NCI-H1105 treated with DMSO at 0.1 percent for 48 hours (cell line): ENCODE results near the gene NAP1L4.
A peak's percentile ranks its signal among the peaks of the same experiment; 100 is the strongest.

Source experiments
- DNase-seq: peaks from one replicate; lab custom pipeline; 2025; lab: John Stamatoyannopoulos, UW

Gene NAP1L4, protein sequence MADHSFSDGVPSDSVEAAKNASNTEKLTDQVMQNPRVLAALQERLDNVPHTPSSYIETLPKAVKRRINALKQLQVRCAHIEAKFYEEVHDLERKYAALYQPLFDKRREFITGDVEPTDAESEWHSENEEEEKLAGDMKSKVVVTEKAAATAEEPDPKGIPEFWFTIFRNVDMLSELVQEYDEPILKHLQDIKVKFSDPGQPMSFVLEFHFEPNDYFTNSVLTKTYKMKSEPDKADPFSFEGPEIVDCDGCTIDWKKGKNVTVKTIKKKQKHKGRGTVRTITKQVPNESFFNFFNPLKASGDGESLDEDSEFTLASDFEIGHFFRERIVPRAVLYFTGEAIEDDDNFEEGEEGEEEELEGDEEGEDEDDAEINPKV

DNA sequence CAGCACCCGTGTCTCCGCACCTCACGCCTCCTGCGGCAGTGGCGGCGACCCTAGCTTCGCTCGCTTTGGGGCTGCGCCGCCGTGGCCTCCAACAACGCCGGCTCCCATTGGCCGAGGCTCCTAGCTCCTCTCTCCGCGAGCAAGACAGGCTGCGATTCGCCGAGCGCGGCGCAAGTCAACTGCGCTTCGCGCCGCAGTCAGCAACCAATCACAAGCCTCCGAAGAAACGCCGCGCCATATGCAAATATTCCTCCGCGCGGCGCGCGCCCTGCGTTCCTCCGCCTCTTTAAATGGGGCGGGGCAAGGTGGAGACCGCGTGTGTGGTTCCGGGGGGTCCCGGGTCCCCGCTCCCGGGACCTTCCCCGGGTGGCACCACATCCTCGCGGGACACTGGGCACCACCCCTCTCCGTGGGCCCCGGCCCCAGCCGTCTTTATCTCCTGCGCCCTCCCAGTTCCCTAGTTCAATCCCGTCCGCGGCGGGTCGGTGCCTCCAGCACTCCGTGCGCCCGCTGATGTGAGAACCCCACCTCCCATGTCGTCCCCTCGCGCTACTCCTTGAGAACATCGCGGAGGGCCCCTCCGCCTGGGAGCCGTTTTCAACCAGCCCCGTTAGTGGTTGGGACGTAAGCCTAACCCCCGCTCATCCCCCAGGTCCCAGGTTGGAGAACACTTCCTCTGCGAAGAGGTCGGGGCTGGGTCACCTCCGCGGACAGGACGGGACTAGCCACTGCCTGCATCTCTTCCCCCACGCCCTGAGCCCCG lies at the start of gene NAP1L4:
NAP1L4 (minus strand) TSS at position 96 of the 763 bp plus-strand sequence. CDS start 13,109 bp downstream, outside the sequence.
- DNase-seq, result peak; percentile 96

DNA sequence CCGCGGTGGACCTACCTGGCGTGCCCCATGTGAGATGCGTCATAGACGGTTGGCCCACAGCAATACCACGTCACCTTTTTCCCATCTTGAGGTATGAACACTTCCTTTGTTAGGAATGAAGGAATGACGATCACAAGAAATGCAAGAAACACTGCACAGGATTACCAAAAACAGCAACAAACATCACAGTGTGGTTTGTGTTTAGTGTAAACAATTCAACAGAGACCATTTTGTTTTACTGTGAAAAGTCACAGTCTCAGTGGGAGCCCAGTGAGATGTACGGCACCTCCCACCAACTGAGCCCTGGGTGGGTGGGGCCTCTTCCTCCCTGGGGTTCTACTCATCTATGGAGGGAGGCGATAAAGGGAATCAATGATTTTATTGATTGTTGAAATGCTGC lies 48.8 kb upstream of the NAP1L4 start:
- DNase-seq, result no peak

DNA sequence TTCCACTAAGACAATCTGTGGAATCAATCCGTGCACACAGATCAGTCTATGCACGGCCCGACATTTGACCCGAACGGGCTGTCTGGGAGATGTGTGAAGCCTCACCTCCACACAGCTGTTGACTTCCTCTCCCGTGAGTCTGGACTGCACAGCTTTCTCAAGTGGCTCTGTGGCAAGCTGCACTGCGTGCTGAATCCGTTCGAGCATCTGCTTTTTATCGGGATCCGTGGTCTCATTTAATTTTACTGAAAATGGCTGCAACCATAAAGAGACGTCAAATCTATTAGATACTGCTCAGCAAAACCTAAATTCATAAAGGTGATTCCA lies 45.8 kb upstream of the NAP1L4 start:
- no peak for DNase-seq

DNA sequence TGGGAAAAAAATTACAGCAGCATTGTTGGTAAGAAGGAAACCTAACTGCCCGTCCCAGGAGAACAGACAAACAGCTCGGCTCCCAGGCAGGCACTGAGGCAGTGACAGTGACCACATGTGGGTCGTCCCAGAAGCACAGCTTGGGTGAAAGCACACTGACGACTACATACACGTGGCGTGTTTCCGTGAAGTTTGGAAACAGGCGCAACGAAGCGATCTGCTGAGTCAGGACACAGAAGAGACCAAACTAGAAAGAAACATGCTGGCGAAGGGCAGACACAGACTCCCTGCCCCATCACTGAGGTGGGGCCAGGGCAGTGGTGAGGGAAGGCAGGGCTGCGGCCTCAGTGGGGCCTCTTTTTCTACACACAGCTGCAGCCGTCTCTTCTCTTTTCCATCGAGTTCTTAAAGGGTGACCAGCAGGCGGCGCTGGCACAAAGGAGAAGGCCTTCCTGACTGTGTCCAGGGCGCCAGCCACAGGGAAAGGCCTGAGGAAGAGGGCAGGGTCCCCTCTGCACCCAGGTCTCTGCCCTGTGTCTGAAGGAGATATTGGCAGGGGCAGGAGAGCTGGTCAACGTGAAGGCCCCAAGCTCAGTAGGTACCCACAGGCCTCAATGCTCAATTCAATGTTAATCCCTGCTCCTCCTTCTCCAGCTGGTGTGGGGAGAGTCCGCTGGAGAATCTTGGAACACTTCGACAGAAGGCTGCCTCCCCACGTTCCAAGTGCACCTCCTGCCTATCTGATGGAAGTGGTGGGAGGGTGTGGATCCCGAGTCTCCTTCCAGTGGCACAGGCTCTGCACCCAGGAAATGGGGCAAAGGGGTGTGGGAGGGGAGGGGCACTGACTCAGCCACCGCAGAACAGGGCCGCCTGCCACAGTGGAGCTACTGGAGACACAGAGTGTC lies 45.2 kb upstream of the NAP1L4 start:
- DNase-seq, result peak; percentile 60

DNA sequence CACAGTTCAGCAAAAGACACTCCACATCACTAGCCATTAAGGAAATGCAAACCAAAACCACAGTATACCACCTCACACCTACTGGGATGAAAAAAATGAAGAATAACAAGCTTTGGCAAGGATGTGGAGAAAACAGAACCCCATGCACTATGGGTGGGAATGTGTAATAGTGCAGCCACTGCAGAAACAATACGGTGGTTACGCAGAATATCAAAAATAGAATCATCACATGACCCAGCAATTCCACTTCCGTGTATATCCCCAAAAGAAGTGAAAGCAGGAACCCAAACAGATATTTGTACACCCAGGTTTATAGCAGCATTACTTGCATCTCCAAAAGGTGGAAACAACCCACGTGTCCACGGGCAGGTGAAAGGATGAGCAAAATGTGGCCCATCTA lies 44.3 kb upstream of the NAP1L4 start:
- DNase-seq, result no peak

DNA sequence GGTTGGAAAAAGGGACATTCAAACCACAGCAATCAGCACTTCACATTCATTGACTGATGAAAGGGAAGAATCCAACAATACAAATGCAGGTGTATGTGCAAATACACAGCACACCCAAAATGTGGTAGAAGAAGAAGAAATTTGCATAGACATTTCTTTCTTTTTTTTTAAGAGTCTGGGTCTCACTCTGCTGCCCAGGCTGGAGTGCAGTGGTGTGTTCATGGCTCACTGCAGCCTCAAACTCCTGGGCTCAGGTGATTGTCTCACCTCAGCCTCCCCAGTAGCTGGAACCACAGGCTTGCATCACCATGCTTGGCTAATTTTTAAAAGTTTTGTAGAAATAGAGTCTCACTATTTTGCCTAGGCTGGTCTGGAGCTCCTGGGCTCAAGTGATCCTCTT lies 43.2 kb upstream of the NAP1L4 start:
- no peak for DNase-seq

DNA sequence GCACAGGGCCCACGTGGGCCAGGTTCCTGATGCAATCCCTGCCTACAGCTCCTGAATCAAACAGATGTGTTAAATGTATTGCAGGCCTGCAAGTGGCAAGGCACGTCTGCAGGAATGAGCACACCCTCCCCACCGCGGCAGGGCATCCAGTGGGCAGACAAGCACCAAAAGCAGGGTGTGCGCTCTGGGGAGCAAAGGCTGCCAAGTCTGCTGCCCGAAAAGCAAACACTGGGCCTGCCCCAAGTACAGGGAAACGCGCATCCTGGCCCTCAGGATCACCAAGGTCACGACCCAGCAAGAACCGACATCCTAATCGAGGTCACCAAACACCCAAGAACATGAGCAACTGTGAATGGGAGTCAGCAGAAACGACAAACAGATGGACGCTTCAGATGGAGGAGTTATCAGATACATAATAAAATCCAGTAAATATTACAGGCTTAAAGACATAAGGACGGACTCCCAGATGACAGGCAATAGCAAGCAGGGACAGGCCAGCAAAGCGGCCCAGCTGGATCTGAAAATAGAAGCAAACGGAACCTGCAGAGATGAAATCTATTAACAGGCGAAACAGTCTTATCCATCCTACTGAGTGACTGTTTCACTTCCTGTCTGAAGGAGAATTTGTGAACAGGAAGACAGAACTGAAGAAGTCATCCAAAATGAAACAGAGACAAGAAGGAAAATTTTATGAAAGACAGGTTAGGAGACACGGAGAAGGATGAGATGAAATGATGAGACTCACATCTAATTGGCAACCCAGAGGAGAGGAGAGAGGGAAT lies 38.4 kb upstream of the NAP1L4 start:
- no peak for DNase-seq

DNA sequence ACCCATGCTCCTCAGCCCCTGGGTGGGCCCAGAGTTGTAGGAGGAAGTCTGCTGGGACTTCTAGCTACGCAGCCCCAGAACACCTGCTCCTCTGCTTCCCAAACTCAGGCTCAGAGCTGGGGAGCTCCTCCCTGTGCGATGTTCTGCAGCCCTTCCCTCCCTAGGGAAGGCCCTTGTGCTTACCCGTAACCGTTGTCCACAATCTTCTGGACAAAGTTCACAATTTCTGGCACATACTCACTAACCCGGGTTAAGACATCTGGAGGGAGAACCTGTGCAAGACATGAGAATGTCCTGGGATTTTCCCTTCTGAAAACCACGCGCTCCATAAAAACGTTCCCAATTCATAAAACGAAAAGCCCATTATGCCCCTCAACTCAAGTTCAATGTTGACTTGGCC lies 36.7 kb upstream of the NAP1L4 start:
- no peak for DNase-seq

- no peak for DNase-seq
These were observed 34.7 kb upstream of the NAP1L4 start for GRCh38 chr11:3026803-3027202.

- DNase-seq, result no peak
These were observed 30.9 kb upstream of the NAP1L4 start for GRCh38 chr11:3022982-3023381.

- no peak for DNase-seq
These were observed 30.3 kb upstream of the NAP1L4 start for GRCh38 chr11:3022300-3022967.

- peak; percentile 49 for DNase-seq
These were observed 29.0 kb upstream of the NAP1L4 start for GRCh38 chr11:3021125-3021524.

- DNase-seq, result no peak
These were observed 27.9 kb upstream of the NAP1L4 start for GRCh38 chr11:3020011-3020410.

DNA sequence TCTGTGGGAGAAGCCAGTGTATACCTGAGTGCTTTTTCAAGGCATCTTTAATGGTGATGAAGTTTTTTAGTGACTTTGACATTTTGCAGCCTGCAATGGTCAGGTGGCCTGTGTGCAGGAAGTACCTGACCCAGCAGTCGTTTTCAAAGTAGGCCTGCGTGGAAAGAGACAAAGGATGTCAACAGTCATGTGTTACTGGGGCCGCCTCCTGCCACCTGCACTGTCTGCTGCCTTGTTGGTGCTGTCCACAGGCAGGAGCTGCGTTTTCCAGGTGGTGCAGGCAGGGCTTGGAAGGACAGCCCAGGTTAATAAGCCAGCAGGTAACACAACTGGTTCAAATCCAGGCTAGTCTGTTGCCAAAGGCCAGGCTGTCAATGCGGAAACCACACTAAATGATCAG lies 26.5 kb upstream of the NAP1L4 start:
- no peak for DNase-seq

DNA sequence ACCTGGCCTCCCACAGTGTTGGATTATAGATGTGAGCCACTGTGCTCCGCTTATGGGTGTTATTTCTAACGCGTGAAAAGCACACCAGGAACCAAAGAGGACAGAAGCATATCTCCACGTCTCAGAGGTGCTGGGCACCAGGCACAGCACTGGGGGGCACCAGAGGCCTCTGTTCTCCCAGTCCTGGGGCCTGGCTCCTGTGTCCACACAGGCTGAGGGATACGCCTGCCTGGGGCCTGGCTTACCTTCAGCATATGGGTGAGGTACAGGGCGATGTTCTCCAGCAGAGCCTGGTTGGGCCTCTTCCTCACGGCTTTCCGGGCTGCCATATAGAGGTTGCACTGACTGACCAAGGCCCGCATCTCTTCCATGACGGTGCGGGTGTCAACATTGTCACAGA lies 24.7 kb upstream of the NAP1L4 start:
- DNase-seq, result no peak

DNA sequence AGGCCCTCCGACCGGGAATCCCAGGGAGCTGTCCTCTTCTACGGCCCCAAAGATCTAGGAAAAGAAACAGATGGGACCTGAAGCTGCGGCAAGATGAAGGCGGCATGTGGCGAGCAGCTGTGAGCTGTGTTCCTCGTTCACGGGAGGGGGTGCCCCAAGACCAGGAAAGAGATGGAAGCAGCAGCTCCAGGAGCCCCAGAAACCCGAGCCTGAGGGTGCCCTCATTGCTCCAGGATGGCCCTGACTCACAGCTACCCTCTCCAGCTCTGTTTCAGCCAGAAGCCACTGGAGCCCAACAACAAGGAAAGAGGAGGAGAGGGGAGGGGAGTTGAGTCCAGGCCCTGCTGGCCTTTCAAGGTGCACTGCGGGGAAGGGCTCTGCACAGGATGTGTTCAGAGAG lies 23.7 kb upstream of the NAP1L4 start:
- no peak for DNase-seq

DNA sequence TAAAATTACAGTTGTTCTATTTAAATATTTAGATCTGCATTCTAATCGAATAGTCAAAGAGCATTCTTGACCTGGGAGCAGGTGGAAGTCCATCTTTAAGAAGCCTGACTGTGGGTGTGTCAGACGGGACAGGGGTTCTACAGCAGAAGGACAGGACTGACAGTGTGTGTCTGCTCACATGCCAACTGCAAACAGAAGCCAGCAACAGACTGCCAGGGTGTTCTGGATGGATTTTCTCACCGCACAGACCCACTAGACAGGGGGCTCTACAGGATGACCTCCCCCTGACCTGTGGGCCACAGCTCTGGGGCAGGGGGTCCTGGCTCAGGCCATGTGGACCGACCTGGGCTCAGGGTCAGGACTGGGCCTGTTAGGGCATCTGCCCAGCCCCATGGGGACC lies 22.8 kb upstream of the NAP1L4 start:
- no peak for DNase-seq

DNA sequence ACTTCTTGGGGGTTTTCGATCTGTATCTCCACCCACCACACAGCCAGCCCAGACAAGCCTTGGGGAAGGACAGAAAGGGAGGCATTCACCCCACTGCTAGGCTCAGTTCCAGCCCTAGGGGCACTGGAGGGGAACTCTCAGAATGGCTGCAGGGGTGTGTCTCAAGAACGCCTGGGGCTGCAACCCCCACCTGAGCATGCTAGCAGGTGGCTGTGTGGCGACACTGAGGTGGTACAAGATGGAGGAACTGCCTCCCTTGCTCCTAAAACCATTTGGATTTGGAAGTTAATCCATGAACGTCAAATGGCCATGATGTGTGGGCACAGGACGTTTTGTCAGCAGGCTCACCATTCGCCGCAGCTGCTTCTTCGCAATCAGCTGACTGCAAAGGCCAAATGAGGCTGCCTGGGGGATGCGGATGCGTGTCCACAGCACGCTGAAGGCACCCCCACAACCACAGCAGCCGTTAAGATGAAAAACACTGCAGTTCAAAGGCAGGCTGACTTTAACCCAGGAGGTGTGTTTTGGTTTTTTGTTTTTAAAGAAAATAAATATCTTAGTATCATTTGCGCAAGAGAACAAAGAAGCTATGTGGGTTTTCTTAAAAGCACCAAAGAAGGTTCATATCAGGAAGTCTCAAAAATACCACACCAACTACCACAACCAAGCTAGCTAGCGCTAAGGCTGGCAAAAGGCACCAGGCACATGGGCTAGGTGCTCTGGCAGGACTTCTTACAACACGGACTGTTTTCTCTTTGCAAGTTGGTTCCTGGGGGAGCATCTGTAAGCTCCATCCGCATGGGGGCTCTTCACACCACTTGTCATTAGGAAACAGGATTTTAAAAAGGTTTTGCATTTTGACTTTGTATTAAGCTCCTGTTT lies 22.2 kb upstream of the NAP1L4 start:
- no peak for DNase-seq

DNA sequence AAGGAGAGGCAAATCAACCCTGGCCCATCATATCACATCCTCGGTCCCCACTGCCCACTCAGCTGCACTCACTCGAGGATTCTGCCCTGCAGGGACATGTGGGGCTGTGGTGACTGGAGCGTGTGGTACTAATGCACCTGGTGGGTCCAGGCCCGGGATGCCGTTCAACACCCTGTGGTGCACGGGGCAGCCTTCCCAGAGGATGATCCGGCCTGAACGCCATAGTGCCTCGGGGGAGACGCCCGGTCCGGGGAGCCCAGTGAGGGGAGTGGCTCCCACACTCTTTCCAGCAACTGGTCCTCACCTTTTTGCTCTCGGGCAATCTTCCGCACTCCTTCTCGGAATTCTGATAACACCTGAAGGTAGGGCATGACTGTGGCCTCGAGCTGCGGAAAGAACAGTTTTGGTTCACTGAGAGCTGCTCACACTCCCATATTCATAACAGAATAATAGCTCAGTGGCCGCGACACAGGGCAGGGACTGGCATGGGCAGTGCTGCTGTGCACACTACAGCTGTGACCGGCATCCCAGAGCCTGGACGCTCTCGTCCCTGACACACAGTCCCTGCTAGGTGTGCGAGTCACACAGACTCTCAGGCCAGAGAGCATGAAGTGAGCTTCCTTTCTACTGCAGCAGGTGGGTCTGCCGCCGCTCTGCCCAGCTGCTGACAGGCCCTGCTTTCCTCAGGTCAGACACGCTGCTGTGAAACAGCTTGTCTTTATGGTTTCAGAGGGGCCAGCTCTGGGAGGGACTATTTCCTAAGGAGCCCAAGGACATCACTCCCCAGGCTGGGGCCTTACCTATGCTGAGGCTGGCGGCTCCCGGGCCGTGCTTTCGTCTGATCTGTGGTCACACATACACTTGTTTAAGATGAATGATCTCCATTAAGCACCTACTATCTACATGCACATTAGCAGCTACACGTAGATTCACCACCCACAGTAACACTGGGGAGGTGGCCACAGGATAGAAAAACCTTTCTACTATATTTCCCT lies 20.1 kb upstream of the NAP1L4 start:
- no peak for DNase-seq
